Gastrocnemius medialis (tissue), 4 donors: ENCODE results near the gene AP5Z1.

Experiments used
- POLR2A ChIP-seq, 2 donors: fragments of 450-650 bp; IDR thresholded peaks; one replicate each; pipeline ENCODE4 v1.6.1; 2017; ENCODE audit warnings: antibody characterized with exemption in 2 of 2, mild to moderate bottlenecking in 2 of 2, moderate library complexity in 2 of 2
- TF ChIP-seq, protein P1 (sequence below), 5 experiments: fragments of 450-650 bp in 3 of 5; fragments of 200-600 bp in 2 of 5; sonication (generic) in 2 of 5; IDR thresholded peaks in 4 of 5; conservative IDR thresholded peaks in 1 of 5; 1 replicate in 4 of 5; 2 replicates in 1 of 5; pipeline ENCODE4 v1.5.1; 2016 to 2019; ENCODE audit warnings: antibody characterized with exemption in 5 of 5, mild to moderate bottlenecking in 3 of 5, moderate library complexity in 3 of 5

DNA sequence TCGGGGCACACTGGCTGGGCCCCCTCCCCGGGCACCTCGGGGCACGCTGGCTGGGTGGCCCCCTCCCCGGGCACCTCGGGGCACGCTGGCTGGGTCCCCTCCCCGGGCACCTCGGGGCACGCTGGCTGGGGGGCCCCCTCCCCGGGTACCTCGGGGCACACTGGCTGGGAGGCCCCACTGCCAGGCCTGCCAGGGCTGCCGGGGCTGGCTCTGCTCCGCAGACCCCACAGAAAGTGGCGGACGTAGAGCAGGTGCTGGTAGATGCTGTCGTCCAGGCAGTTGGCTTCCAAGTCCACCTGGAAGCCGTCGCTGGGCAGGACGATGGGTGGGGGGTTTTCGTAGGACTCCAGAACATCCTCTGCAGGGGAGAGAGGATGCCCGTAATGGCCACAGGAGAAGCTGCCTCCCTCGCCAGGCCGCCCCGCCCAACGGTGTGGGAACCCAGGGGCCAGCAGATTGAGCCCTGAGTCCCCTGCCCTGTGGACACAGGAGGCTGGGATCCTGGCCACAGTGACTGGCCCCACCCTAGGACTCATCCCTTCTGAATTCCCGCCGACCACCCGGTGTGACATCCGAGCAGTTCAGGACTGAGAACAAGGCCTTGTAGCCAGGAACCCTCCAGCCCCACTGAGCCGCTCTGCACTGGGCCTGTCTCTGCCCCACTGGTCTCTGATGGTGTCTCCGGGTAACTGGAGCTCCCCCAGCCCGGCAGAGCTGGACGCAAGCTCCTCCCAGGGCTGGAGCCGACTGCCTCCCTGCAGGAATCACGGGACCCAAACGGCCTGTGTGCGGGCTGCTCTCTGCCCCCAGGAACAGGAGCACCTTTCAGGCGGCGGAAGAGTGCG, 28.2 kb downstream of the AP5Z1 start:
- TF ChIP-seq, protein P1, sequence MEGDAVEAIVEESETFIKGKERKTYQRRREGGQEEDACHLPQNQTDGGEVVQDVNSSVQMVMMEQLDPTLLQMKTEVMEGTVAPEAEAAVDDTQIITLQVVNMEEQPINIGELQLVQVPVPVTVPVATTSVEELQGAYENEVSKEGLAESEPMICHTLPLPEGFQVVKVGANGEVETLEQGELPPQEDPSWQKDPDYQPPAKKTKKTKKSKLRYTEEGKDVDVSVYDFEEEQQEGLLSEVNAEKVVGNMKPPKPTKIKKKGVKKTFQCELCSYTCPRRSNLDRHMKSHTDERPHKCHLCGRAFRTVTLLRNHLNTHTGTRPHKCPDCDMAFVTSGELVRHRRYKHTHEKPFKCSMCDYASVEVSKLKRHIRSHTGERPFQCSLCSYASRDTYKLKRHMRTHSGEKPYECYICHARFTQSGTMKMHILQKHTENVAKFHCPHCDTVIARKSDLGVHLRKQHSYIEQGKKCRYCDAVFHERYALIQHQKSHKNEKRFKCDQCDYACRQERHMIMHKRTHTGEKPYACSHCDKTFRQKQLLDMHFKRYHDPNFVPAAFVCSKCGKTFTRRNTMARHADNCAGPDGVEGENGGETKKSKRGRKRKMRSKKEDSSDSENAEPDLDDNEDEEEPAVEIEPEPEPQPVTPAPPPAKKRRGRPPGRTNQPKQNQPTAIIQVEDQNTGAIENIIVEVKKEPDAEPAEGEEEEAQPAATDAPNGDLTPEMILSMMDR (IDR thresholded peaks at IDR 0.05 in 4 of 5, conservative IDR thresholded peaks at IDR 0.05 in 1 of 5): no peak
- no peak for TF ChIP-seq POLR2A (IDR thresholded peaks at IDR 0.05)
